Mucosa of gallbladder (tissue), 1 donor: Measurements from ENCODE around the gene WBP1. TPM values are rescaled to one million over a fixed set of nuclear protein-coding genes. Genes with fewer than 3 reads are reported as not detected.
"Not testable (repeated sequence)": the region's sequence is repeated elsewhere in the genome, so short reads cannot be mapped to it uniquely, and the experiment has no call there.

ENCODE experiments used
- DNase-seq: peaks from one replicate; pipeline ENCODE4 v3.0.0-alpha.2; 2020; ENCODE audit warnings: low spot score
- total RNA-seq: library from RNA; stranded (reverse); gene quantifications from one replicate; pipeline ENCODE4 v1.2.1, GENCODE V29; 2021
- donor health status: DM: no; HTN: no; CAD: no.

WBP1 gene
- total RNA-seq, 1 donor from 2014 or later: 132 TPM

DNA sequence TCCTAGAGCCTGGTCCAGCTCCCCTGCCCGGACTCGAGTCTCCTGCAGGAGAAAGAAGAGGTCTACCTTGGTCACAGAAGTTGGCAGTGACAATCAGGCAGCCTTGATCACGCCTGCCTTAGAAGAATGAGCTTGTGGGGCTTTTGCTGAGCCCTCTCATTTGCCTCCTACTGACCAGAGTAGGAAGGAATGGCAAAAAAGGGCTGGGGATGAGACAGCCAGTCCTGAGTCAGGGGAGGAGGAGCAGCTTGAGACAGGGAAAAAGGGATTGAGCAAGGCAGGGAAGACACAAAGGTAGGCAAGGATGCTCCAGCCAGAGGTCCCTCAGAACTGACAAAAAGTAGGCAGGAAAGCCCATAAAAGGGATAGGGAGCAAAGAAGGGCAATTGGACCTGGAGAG is 30.7 kb upstream of the WBP1 start:
- no peak for DNase-seq

- DNase-seq: no peak
Measured at GRCh38 chr2:74428675-74429074, 29.6 kb upstream of the WBP1 start.

GRCh38 chr2:74429487-74430451 is 28.5 kb upstream of the WBP1 start:
- DNase-seq: no peak

DNA sequence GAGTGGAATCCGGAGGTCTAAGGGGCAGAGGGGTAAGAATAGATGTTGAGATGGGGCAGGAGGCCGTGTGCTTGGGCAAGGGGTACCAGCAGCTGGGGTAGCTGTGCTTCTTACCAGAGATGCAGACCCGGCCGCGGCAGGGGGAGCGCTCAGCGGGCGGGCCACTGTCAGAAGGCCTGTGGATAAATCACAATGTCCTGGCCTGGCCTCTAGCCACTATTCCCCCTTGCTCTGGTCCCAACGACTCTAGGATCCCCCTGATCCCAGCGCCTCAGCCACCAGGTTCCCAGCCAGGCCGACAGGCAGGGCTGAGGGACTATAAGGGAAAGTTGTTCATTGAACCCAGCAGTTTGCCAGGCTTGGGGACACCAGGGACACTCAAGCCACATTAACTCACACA is 27.7 kb upstream of the WBP1 start:
- DNase-seq: no peak

DNA sequence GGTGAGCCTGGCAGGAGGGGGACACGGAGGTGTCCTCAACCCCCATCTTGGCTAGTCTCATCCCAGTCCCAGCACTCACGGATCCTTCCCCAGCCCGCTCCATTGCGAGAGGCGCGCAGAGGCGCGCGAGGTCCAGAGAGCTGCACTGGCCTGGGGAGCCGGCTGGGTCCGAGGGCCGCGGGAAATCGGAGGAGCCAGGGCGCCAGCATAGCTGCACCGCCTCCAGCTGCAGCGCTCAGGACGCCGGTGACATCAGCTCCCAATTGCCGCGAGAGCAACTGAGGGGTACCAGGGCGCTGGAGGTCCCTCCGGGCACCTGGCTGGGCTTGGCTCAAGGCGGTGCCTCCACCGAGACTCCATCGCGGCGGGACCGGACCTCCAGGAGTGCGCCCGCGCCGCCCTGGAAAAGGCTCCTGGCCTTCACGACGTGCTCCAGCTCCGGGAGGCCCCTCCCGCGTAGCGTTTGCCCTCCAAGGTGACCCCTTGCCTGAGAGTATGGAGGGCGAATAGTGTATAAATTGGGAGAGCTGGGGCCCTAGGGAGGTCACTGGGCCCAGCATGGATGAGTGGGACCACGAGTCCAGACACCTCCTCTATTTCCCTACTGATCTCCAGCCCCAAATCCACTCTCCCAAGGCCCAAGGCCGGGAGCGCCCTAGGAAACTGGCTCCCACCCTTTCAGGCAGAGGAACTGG is 22.0 kb upstream of the WBP1 start:
- no peak for DNase-seq

DNA sequence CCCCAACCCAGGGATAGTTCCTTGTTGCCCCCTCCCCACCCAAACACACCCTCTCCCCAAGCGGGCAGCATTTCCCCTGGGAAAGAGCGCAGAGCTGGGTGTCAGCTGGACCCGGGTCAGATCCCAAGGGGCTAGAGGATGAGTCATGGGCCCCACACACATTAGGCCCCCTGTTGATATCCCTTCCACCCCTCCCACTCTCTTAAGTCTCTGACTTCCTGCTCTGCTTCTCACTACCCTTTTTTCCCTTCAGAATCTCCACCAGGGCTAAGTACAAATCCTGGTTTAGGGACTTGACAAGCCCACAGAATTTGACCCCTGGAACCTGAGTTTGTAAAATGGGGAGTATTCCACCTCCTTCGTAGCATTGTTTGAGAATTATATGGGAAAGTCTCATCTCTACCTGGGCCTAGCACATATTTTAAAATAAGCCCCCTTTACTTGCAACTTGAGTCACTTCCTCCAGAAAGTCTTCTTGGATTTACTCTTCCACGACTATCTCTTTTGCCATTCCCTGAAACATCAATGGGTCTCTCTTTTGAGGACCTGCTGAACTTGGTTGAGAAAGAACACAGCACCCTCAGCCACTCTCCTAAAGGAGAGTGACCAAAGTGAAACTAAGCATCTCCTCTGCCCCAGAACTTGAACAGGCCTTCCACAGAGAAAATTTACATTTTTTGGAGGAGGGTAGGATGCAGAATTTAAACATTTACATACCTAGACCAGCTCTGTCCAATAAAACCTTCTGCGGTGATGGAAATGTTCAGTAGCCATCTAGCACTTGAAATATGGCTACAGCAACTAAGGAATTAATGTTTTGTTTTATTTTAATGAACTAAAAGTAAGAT is 21.2 kb upstream of the WBP1 start:
- DNase-seq: no peak

GRCh38 chr2:74438248-74438647 is 20.0 kb upstream of the WBP1 start:
- DNase-seq: no peak

DNA sequence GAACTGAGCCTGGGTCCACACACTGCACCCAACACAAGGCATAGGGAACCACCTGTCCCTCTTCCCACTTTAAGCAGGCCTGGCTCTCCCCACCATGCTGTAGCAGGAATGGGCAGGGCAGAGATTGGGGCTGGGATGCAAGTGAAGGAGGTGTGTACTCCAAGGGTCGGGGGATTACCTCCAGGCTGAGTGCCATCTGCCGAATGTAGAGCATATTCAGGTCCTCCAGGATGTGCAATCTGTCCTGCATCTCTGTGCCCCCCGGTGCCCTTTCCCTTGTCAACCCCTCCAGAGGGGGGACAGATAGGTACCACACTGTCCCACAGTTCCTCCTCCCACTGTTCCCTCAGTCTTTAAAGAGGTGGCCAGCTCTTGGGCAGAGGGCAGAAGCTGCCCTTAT is 18.9 kb upstream of the WBP1 start:
- no peak for DNase-seq

GRCh38 chr2:74439803-74440377 is 18.3 kb upstream of the WBP1 start:
- DNase-seq: peak; percentile 45

GRCh38 chr2:74440378-74441169 is 17.7 kb upstream of the WBP1 start:
- DNase-seq: peak; percentile 87

GRCh38 chr2:74441170-74441689 is 17.0 kb upstream of the WBP1 start:
- DNase-seq: no peak

DNA sequence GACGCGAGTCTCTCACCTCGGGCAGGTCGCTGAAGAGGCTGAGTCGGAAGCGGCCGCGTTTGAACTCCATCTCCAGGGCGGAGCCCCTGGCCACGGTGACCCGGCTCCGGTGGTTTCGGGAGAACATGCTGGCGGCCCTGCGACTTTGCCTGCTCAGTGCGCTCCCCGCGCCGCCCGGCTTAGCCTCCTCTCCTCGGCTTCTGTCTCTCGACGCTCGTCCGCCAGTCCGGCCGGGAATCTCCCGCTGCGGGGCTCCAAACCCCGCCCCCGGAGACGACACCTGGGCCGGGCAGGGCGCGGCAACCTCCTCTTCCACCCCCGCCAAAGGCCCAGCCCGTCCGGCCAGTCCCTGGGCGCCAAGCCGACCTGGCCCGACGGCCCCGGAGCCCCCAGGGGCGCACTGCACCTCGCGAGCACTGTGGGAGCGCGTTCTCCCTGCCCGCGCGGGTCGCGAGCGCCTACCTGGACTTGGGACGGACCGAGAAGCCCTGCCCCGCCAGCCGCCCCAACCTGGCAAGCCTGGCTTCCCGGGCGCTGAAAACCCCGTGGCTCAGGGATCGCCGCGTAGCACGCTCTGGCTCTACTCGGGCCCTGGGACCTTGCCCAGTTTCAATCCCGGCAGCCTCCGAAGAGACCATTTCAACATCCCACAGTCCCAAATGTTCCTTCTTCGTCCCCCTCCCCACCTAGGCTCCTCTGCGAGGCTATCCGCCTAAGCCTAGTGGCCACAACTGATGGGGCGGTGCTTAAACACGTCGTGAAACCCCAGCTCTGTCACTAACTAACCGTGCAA is 16.4 kb upstream of the WBP1 start, which contains the start of gene RTKN:
Gene RTKN, minus strand, starts transcription at position 248 of the 793 bp plus-strand sequence. Its CDS starts 121 bp downstream, at position 127.
- DNase-seq: peak; percentile 60

DNA sequence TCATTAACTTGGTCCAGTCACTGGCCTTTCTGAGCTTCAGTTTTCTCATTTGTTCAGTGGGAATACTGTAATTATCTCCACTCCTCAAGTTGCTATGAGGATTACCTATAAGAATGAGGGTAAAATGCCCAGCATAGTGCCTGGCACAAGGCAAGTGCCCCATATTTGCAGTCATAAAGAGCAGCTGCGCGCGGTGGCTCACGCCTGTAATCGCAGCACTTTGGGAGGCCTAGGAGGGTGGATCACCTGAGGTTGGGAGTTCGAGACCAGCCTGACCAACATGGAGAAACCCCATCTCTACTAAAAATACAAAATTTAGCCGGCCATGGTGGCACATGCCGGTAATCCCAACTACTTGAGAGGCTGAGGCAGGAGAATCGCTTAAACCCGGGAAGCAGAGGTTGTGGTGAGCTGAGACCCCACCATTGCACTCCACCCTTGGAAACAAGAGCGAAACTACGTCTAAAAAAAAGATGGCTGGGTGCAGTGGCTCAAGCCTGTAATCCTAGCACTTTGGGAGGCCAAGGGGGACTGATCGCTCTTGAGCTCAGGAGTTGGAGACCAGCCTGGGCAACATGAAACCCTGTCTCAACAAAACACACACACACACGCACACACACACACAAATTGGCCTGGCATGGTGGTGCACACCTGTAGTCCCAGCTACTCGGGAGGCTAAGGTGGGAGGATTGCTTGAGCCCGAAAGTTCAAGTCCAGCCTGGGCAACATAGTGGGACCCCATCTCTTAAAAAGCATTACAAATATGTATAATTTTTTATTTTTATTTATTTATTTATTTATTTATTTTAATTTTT is 15.5 kb upstream of the WBP1 start:
- not testable (repeated sequence) for DNase-seq

DNA sequence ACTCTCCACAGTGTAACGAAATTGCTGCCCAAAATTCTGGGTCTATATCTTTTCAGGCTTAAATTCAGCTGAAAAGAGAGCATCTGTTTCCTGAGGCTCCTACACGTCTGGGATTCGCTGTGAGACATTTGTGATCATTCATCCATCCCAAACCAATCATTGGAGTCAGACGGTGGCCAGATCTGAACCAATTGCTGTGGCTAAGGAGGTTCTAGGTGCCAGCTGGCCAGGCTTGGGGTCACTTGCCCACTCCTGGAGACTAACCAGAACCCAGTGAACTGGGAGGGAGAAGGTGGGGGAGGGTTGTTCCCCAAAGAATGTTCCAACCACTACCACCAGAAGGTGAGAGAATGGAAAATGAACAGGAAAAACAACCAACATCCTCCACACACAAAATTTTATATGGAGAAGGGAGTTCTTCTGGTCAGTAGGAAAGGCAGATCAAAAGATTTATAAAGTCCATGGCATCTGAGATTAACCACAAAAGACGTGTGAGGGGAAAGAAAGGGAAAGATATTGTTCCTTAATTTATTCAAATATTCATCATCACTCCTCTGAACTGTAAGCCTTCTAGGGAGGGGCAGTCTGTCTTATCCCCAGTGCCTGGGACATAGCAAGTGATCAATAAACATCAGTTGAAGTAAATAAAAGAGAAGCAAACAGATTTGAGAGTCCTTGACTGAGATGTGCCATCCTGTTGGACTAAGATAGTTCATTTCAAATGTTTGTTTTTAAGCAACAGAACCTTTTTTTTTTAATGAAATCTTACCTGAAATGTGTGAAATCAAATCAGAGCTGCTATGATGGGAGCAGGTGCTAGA is 13.5 kb upstream of the WBP1 start:
- no peak for DNase-seq

- DNase-seq: peak; percentile 63
Measured at GRCh38 chr2:74447230-74447999, 10.8 kb upstream of the WBP1 start.

- DNase-seq: no peak
Measured at GRCh38 chr2:74448771-74449170, 9.5 kb upstream of the WBP1 start.

DNA sequence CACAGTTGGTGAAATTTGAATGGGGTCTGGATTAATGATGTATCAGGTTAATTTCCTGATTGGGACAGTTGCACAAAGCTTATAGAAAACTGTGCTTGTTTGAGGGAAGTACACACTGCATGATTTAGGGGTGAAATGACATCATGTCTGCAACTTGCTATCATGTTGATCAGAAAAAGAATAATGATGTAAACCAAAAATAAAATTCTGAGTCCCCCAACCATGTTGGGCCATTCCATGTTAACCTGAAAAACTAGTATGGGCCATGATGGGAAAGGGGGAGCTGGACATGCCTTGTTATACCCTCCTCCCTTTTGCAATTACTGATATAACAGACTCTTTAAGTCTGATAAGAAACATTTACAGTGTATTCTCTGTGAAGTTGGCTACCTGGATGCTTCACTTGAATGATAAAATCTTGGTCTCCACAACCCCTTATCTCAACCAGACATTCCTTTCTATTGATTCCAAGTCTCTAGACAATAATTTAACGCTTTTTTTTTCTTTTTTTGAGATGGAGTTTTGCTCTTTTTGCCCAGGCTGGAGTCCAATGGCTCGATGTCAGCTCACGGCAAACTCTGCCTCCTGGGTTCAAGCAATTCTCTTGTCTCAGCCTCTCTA is 7.6 kb upstream of the WBP1 start:
- no peak for DNase-seq
